Measurements from ENCODE around the gene PPP2R2C. TPM values are rescaled to one million over a fixed set of nuclear protein-coding genes. Genes with fewer than 3 reads are reported as not detected.

Gene PPP2R2C
- total RNA-seq, 4 donors from 2014 or later: 0.47 to 4.6 (median 1.0) TPM

DNA sequence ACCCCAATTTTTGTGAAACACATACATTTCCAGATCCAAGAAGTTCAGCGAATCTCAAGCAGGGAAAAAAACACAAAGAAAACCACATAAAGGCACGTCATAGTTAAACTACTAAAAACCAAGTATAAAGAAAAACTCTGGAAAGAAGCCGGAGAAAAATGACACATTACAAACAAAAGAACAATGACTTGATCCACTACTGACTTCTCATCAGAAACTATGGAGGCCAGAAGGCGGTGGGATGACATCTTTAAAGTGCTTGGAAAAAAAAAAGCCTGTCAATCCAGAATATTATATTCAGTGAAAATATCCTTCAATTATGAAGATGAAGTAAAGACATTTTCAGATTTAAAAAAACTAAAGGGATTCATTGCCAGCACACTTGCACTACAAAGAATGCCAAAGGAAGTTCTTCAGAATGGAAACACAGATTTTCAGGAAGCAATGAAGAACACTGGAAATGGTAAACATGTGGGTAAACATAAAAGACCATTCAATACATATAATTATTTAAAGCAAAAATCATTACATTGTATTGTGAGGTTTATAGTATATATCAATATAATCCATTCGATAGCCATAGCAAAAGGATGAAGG is 32.6 kb upstream of the PPP2R2C start:
- Histone ChIP-seq H3K27ac (no peak overlapping the region), H3K27me3 (peaks cover 9% of the 10 kb centered on the region), H3K4me3 (no peak overlapping the region), H3K4me1 (no peaks in the 10 kb centered on the region), H3K9me3 (peaks cover 0 to 34% (median 0%) of the 10 kb centered on the region in 3 donors), H3K36me3 (no peaks in the 10 kb centered on the region)
- TF ChIP-seq CTCF (IDR thresholded peaks at IDR 0.05) (no peak), POLR2A (IDR thresholded peaks at IDR 0.05) (no peak), EP300 (IDR thresholded peaks at IDR 0.05) (no peak), POLR2AphosphoS5 (IDR thresholded peaks at IDR 0.05) (no peak)
- 79 to 82% methylated on average over 5 of the region's 5 CpGs for whole genome bisulfite sequencing, 2 donors (ENCODE audit: low coverage in 1 of 2)
- ATAC-seq: no peak

- TF ChIP-seq POLR2A (IDR thresholded peaks at IDR 0.05): no peak
- TF ChIP-seq POLR2AphosphoS5 (IDR thresholded peaks at IDR 0.05): no peak
- no peak for TF ChIP-seq EP300 (IDR thresholded peaks at IDR 0.05)
- TF ChIP-seq CTCF (IDR thresholded peaks at IDR 0.05): no peak
- H3K4me3 ChIP-seq: no peak overlapping the region
- H3K36me3 ChIP-seq: no peaks in the 10 kb centered on the region
- H3K27ac ChIP-seq: no peak overlapping the region
- H3K27me3 ChIP-seq: peaks cover 15% of the 10 kb centered on the region
- peaks cover 0 to 34% (median 0%) of the 10 kb centered on the region in 3 donors for H3K9me3 ChIP-seq
- ATAC-seq: no peak
- H3K4me1 ChIP-seq: no peaks in the 10 kb centered on the region
- WGBS, 2 donors (ENCODE audit: low coverage in 1 of 2): 63 to 70% methylated on average over 2 to 6 of the region's 6 CpGs
Measured at GRCh38 chr4:6502747-6503465, 30.5 kb upstream of the PPP2R2C start.

GRCh38 chr4:6502147-6502546 is 29.7 kb upstream of the PPP2R2C start:
- peaks cover 15% of the 10 kb centered on the region for H3K27me3 ChIP-seq
- TF ChIP-seq CTCF (IDR thresholded peaks at IDR 0.05) (no peak), EP300 (IDR thresholded peaks at IDR 0.05) (no peak), POLR2AphosphoS5 (IDR thresholded peaks at IDR 0.05) (no peak), POLR2A (IDR thresholded peaks at IDR 0.05) (no peak)
- no peak for ATAC-seq

DNA sequence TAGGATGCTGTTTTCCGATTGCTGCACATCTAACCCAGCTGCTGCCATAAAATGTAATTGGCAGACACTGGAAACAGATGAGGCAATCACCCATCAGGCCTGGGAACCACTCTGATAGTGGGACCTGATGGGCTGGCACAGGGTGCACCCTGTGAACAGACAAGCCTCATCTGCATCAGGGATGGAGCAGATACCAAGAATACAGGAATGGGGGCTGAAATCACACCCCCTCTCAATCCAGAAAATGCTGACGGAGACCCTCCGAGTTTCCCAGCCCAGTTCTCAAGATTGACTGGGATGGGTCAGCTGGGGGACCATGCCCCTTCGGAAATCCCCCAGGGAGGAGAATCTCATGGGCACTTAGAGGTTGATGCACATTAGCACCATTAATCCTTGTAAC is 28.8 kb upstream of the PPP2R2C start:
- TF ChIP-seq POLR2A (IDR thresholded peaks at IDR 0.05) (no peak), POLR2AphosphoS5 (IDR thresholded peaks at IDR 0.05) (no peak), CTCF (IDR thresholded peaks at IDR 0.05) (no peak)
- Histone ChIP-seq H3K4me3 (no peak overlapping the region), H3K36me3 (no peaks in the 10 kb centered on the region), H3K27me3 (peaks cover 15% of the 10 kb centered on the region), H3K27ac (no peak overlapping the region), H3K4me1 (no peaks in the 10 kb centered on the region), H3K9me3 (peaks cover 0 to 25% (median 0%) of the 10 kb centered on the region in 3 donors)
- ATAC-seq: no peak
- 60 to 68% methylated on average over 1 to 3 of the region's 4 CpGs for WGBS, 2 donors (ENCODE audit: low coverage in 1 of 2)

More at GRCh38 chr4:6502147-6502546, 29.7 kb upstream of the PPP2R2C start:
- WGBS, 2 donors (ENCODE audit: low coverage in 1 of 2): 44 to 68% methylated on average over 2 to 6 of the region's 6 CpGs
- Histone ChIP-seq H3K36me3 (no peaks in the 10 kb centered on the region), H3K27ac (no peak overlapping the region), H3K9me3 (peaks cover 0 to 32% (median 0%) of the 10 kb centered on the region in 3 donors), H3K4me3 (no peak overlapping the region), H3K4me1 (no peaks in the 10 kb centered on the region)
